Neutrophil (primary cell): ENCODE data around the gene HINFP.

ENCODE experiments used
- H3K27ac ChIP-seq: fragments of 200-600 bp; sonication (generic); 2 replicates; pipeline ENCODE4 v1.5.1; 2016; ENCODE audit warnings: mild to moderate bottlenecking, moderate library complexity
- H3K27me3 ChIP-seq: fragments of 200-600 bp; sonication (generic); 2 replicates; pipeline ENCODE4 v1.6.0; 2016; ENCODE audit warnings: mild to moderate bottlenecking
- H3K36me3 ChIP-seq: fragments of 200-600 bp; sonication (generic); 2 replicates; pipeline ENCODE4 v1.5.1; 2017
- H3K4me1 ChIP-seq, 2 experiments: fragments of 200-600 bp in 1 of 2; sonication (generic) in 1 of 2; 1 replicate in 1 of 2; 2 replicates in 1 of 2; pipeline versions ENCODE4 v1.5.1 to v1.6.1; 2013 to 2016; ENCODE audit warnings: low read depth in 1 of 2, low read length in 1 of 2, mild to moderate bottlenecking in 1 of 2, moderate library complexity in 1 of 2; ENCODE audit not compliant: control insufficient read depth in 1 of 2, insufficient read depth in 1 of 2
- H3K4me3 ChIP-seq, 2 experiments: fragments of 200-600 bp in 1 of 2; sonication (generic) in 1 of 2; 1 replicate in 1 of 2; 2 replicates in 1 of 2; pipeline ENCODE4 v1.5.1; 2013 to 2016; ENCODE audit warnings: low read depth in 1 of 2, low read length in 1 of 2, mild to moderate bottlenecking in 1 of 2, moderate library complexity in 1 of 2
- H3K9me3 ChIP-seq: fragments of 200-600 bp; sonication (generic); 2 replicates; pipeline ENCODE4 v1.5.1; 2016
- CTCF ChIP-seq: fragments of 200-600 bp; sonication (generic); IDR thresholded peaks from 2 replicates; pipeline ENCODE4 v1.5.1; 2016; ENCODE audit warnings: antibody characterized with exemption

Gene HINFP

GRCh38 chr11:119121008-119121810 is at the start of gene HINFP:
Gene HINFP, plus strand, starts transcription at chr11:119121580. Its CDS starts 5,365 bp downstream, at chr11:119126945.
- H3K27me3 ChIP-seq: no peaks in the 10 kb centered on the region
- peaks cover 21% of the 10 kb centered on the region for H3K36me3 ChIP-seq
- peak; percentile 37 for TF ChIP-seq CTCF
- H3K9me3 ChIP-seq: no peaks in the 10 kb centered on the region
- H3K27ac ChIP-seq: peak within 1 kb of the TSS; percentile 84
- H3K4me3 ChIP-seq: peak within 1 kb of the TSS; percentile 88 to 94
- peaks cover 32 to 37% of the 10 kb centered on the region in 2 experiments for H3K4me1 ChIP-seq

GRCh38 chr11:119077839-119078238 is 43.5 kb upstream of the HINFP start:
- no peak for TF ChIP-seq CTCF
- peaks cover 94% of the 10 kb centered on the region for H3K36me3 ChIP-seq
- H3K4me3 ChIP-seq: no peak overlapping the region

GRCh38 chr11:119078675-119079420 is 42.5 kb upstream of the HINFP start:
- no peak for TF ChIP-seq CTCF
- H3K27me3 ChIP-seq: no peaks in the 10 kb centered on the region
- H3K36me3 ChIP-seq: peaks cover 84% of the 10 kb centered on the region
- H3K9me3 ChIP-seq: no peaks in the 10 kb centered on the region
- H3K4me1 ChIP-seq: no peaks in the 10 kb centered on the region
- no peak overlapping the region for H3K4me3 ChIP-seq
- no peak overlapping the region for H3K27ac ChIP-seq

More at GRCh38 chr11:119077839-119078238, 43.5 kb upstream of the HINFP start:
- Histone ChIP-seq H3K9me3 (no peaks in the 10 kb centered on the region), H3K4me1 (no peaks in the 10 kb centered on the region), H3K27ac (no peak overlapping the region), H3K27me3 (no peaks in the 10 kb centered on the region)

GRCh38 chr11:119081682-119082260 is 39.6 kb upstream of the HINFP start:
- Histone ChIP-seq H3K27ac (peak overlapping the region; percentile 21), H3K4me3 (no peak overlapping the region)
- TF ChIP-seq CTCF: no peak

GRCh38 chr11:119084663-119085436 is 36.5 kb upstream of the HINFP start, which contains the start of gene HMBS:
Gene HMBS, plus strand, starts transcription at chr11:119084881. Its CDS starts 153 bp downstream, at chr11:119085034.
- peaks cover 31 to 33% of the 10 kb centered on the region in 2 experiments for H3K4me1 ChIP-seq
- peak within 1 kb of the TSS; percentile 90 to 91 for H3K4me3 ChIP-seq
- TF ChIP-seq CTCF: no peak
- peak within 1 kb of the TSS; percentile 81 for H3K27ac ChIP-seq
- H3K27me3 ChIP-seq: no peaks in the 10 kb centered on the region
- no peaks in the 10 kb centered on the region for H3K9me3 ChIP-seq
- H3K36me3 ChIP-seq: peaks cover 28% of the 10 kb centered on the region

More at GRCh38 chr11:119081682-119082260, 39.6 kb upstream of the HINFP start:
- Histone ChIP-seq H3K27me3 (no peaks in the 10 kb centered on the region), H3K4me1 (peaks cover 16 to 17% of the 10 kb centered on the region in 2 experiments), H3K9me3 (no peaks in the 10 kb centered on the region), H3K36me3 (peaks cover 59% of the 10 kb centered on the region)
